HG03442 (cell line): ENCODE measurements around the gene TET3.

Experiments
- ATAC-seq: cut with Tn5 transposase; IDR thresholded peaks from one replicate; pipeline ENCODE4 v1.9.1; 2021; ENCODE audit warnings: mild to moderate bottlenecking, moderate library complexity; ENCODE audit not compliant: unreplicated experiment

TET3 gene

DNA sequence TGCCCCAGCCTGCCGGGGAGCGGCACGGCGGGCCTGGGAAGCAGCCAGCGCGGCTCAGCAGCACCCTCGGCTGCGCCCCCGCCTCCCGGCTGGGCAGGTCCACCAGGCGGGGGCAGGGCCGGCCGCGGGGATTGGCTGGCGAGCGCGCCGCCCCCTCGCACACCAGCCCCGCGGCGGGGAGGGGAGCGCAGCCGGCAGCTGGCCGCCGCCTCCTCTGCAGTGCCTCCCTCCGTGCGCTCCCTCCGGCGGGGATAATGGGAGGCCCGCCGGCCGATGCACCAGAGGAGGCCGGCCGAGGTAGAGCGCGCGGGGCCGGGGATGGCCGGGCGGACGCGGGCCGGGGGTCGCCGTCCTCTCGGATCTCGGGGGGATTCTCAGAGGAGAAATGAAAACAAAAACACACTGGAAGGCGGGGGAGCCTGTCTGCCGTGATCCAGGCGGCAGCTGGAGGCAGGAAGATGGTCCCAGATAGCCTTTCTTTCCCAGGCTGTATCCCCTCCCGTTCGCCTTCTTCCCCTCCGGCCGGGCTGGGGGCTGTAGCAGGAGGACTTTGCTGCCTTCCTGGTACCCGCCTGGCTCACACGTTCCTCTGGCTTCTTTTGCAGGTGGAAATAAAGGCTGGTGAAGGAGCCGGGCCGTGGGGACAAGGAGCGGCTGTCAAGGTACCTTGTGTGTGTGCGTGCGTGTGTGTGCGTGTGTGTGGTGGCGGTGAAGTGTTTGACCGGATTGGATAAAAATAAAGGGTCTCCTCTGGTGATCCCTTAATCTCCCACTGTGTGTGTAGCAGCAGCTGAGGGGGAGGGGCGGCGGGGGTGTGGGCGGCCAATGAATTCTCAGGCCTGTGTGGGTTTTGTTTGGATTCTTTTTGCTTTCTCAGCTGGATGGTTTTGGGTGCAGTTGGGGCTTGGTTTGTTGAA is 18.1 kb downstream of the TET3 start:
- peak; percentile 87 for ATAC-seq

DNA sequence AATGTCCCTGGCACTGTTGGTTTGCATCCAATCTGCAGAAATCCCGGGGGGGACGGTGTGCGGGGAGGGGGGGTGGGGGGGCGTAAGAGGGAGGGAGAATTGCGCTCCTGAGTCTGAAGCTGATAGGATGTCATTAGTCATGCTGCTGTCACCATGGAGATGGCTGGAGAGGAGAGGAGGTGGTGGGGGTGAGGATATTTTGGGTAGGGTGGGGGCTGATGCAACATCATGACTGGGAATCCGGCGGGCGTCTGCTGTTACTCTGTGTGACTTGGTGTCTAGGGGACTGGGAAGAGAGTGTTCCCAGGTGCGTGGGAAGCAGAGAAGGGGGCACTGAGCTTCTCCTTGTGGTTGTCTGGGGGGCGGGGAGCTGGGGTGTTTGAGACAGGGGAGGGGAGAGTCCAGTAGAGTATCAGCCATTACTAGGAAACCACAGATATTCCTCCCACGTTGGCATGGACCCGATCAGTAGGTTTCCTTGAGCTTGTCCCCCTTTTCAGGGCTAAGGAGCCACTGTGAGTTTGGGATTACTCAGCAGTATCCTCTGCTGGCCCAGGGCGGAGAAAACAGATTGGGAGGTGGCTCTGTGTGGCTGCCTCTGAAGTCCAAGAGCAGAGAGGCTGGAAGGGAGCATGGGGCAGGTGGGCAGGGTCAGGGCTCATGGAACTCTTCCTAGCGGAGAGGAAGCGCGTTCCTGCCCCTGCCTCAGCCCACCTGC is 18.9 kb downstream of the TET3 start:
- ATAC-seq, result no peak

DNA sequence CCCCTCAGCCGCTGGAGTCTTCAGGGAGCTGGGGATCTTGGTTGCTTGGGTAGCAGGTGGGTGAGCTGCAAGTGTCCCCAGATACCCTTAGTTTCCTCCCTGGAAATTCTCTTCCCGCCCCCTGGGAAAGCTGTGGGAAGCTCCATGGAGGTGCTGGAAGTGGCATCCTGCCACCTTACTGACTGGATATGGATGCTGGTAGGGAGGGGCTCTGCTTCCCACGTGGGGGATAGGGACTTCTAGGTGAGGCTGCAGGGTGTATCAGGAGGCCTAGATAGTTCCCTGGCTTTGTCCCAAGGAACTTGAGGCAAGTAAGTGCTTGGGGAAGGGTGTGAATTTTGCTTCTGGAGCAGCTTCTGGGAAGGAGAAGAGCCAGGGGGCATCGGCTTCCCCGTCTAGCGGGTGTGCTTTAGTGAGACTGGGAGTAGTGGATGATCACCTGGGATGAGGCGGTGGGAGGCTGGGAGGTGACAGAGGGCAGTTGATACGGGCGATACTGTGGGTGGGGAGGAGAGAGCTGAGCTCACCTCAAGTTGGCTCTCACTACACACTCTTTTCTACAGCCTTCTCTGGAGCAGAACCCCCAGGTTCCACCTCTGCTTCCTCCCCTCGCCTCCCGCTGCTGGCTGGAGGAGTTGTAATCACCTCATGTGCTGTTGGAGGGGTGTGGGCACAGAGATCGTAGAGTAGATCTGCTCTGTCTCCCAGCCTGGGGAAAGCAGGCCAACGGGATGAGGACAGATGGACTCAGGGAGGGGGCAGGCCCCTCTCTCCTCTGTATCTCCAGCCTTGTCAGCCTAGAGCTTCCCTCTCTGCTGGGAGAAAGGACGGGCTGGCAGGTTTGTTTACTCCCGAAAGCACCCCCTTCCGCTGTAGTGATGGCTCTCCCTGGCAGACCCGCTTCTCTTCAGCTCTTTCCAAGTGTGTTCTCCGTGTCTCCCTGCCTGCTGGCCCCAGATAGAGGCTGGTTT is 19.8 kb downstream of the TET3 start:
- no peak for ATAC-seq

DNA sequence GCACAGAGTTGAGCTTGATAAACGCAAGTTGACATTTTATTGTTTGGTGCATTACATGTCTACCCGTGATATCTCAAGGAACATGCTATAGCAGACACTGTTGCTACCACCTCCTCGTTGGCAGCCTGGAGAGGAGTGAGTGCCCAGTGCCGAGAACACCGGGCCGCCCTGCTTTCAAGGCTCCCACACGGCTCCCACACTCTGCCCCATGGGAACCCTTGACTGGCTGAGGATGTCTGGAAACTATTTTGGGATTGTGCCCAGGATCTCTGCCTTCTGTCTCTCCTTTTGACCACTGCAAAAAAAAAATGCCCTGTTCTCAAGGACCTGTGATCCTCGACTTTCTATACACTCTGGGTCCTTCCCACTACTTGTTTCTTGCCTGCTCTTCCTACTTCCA is 21.1 kb downstream of the TET3 start:
- ATAC-seq, result no peak

GRCh38 chr2:74006459-74006858 is 21.7 kb downstream of the TET3 start:
- no peak for ATAC-seq

DNA sequence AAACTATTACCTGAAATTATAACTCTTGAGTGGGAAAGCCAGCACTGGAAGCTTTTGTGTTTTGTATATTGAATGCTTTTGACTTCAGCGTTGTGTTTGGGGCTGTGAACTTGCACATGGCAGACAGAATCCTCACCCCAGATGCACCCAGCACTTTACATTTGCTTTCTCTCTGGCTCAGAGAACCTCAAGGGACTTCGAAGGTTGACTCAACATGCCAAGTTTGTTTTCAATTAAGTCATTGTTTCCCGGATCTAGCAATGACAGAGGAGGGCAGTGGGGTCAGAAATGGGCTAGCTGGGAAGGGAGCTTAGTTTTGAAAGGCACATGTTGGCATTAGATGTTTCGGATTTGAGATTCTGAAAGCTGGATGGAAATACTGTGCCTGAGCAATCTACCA is 22.4 kb downstream of the TET3 start:
- ATAC-seq, result no peak

DNA sequence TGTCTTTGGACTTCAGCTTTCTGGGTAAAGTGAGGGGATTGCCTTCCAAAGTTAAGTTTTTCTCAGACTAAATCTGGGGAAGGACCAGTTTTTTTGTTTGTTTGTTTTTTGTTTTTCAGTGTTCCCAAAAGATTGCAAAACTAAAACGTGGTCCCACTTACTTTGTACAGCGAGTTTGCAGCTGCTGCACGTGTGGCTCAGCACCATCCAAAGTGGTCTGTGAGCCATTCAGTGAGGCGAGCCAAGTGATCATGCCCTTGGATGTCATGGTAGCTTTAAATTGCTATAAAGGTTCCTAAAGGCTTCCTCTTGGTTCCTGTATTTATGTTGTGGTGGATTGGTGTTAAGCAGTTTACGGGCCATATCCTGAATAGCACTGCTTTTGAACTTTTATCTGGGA is 23.0 kb downstream of the TET3 start:
- no peak for ATAC-seq

DNA sequence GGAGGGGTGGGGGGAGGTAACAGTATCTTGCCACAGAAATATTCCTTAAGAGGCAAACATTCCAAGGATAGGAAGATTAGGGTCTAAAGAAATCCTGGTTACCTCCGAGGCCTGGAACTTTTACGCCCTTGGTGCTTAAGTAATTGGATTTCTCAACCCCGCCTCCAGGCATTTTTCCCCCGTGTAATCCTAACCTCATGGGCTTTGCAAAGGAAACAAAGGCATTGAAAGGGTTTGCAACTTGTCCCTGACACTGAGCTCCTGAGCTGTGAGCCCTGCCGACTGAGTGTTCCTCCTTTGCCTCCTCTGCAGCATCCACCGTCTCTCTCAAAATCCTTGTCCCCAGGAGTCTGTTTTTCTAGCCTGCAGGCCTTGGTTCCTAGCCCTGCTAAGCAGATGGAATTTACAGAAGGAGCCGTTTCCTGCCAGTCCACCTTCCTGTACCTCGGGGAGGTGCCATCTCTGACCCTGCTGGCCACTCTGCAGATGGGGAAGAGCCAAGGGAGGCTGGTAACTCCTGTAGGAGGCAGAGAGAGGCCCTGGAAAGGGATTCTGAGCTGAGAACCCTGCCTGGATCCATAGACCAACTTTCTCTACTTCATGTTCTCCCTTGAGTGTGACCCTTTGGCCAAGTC is 24.2 kb downstream of the TET3 start:
- no peak for ATAC-seq

- no peak for ATAC-seq
Observed at GRCh38 chr2:74009577-74009976, 24.9 kb downstream of the TET3 start.

GRCh38 chr2:74010087-74010541 is 25.4 kb downstream of the TET3 start:
- ATAC-seq, result no peak

DNA sequence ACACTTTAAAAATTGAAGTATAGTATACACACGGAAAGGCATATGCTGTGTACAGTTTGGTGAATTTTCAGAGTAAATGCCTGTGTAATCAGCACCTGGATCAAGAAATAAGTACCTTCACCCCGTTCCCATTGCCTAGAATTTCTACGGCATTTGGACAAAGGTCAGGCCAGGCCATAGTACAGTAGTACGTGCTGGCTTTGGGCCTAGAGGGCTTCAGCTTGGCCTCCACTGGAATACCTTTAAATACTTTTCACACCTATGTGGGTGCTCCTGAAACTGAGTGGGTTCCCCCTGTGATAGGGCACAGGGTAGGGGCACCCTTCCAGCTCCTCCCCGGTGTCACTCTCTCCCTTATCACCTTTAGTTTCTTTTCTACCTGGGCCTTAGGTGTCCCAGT is 26.5 kb downstream of the TET3 start:
- no peak for ATAC-seq

DNA sequence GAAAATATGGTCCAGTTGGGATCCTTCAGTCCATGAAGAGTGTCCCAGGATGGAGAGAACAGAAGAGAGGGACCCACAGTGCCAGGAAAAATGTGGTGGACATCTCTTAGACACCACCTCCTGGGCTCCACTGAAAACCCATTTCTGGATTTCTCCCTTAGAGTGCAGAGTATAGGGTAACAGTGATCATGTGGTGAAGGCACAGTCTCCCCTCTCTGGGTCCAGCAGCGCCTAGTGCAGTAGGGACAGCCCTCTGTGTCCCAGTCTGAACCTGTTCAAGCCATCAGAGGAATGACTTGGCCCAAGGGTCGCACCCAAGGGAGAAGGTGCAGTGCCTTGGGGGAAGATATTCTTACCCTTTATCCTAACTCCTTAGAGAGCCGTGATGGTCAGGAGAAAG is 30.1 kb downstream of the TET3 start:
- ATAC-seq, result no peak

DNA sequence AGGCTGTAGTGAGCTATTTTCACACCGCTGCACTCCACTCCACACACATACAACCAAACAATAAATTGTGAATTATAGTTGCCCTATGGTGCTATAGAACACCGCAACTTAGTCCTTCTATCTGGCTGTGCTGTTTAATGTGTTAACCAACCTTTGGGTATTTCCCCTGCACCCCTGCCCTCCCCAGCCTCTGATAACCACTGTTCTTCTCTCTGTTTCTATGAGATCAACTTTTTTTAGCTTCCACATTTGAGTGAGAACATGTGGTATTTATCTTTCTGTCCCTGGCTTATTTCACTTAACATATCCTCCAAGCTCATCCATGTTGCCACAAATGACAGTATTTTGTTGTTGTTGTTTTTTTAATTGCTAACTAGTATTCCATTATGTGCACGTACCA is 32.5 kb downstream of the TET3 start:
- peak; percentile 52 for ATAC-seq

DNA sequence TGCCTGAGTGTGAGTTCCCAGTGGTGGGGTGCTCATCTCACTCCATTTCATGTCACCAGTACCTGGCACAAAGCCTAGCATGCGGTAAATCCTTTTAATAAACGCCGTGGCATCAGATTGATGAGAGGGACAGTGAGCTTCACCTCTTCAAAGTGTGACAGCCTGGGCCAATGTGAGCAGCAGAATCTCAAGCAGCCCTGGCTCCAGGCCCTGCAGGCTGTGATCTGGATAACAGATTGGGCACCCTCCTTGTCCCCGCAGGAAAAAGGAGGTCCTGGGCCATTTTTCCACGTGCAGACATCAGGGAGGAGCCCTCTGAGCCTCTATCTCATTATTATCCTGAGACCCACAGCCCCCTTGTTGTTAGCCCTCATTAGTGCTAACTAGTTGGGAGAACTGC is 34.8 kb downstream of the TET3 start:
- no peak for ATAC-seq

DNA sequence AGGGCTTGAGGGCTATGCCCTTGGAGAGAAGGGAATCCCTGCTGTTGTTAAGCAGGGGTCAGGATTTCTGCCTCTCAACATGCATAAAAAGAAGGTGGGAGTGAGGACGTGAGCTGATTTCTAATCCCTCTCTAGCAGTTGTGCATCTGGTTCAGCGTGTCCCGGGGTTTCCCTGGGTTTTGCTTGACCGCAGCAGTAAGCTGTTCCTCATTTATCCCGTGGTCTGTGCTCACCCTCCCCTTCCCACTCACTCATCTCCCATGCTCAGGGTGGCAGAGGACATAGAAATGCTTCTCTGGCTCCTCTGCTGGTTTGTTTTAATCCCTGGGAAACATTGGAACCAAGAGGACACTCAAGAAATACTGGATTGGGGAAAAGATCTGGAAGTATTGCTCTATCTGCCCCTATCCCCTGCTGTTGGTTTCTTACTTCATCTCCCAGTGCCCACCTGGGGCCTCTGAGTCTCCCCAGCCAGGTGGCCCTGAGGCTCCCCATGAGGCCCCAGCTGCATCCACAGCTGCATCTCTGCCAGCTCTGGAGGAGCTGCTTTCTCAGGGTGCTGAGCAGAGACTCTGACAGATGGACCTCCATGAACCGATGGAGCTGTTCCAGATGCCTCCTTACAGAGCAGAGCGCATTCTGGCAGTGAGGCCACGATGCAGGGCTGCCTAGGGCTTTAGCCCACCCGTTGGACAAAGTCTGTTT is 36.1 kb downstream of the TET3 start:
- no peak for ATAC-seq

- ATAC-seq, result no peak
Observed at GRCh38 chr2:74021407-74021755, 36.7 kb downstream of the TET3 start.

GRCh38 chr2:74024216-74024615 is 39.5 kb downstream of the TET3 start:
- ATAC-seq, result no peak

DNA sequence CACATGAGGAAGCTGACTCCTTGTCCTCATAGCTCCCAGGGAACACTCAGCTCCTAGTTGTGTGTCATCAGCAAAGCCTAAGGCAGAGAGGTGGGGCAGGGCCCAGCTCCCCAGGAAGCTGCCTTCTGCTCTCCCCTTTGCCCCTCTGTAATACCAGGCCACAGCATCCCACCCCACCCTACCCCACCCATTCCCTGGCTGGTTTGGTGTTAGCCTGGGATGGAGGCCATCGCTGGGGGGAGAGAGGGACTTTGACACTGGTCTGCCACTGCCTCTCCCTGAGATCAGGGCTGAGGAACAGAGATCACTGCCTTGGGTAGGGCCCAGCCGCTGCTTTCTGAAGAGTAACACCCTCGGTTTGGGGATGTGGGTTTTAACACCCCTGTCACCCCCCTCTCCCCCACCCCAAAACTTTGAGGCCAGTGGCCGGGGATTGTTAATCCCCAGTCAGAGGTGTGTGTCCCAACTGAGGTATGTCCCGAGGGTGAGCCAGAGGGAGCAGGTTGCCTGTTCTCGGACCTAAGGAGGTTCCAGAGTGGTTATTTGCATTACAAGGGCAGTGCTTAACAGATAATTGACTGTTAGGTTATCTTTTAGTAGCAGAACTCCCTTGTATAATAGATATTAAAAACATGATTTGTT is 41.4 kb downstream of the TET3 start:
- ATAC-seq, result no peak

- ATAC-seq, result no peak
Observed at GRCh38 chr2:74026687-74027241, 42.1 kb downstream of the TET3 start.
